ENCODE measurements around the gene KRTAP4-1.
"Not testable (repeated sequence)": the region's sequence is repeated elsewhere in the genome, so short reads cannot be mapped to it uniquely, and the experiment has no call there.

The KRTAP4-1 gene

DNA sequence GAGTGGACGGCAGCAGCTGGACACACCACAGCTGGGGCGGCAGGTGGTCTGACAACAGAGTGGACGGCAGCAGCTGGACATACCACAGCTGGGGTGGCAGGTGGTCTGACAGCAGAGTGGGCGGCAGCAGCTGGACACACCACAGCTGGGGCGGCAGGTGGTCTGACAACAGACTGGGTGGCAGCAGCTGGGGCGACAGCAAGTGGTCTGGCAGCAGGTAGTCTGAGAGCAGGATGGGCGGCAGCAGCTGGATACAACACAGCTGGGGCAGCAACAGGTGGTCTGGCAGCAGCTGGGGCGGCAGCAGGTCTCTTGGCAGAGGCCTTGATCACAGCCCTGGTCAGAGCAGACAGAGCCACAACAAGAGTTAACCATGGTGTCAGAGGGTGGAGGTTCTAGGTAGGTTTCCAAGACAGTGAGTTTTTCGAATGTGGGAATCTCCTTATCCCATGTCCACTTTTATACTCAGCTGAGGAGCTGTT is at the start of gene KRTAP4-1:
TSS of gene KRTAP4-1 (minus strand) at position 432 of the 482 bp plus-strand sequence. CDS start at position 375, 57 bp downstream.
- no peak for DNase-seq

GRCh38 chr17:41232399-41233105 is 47.8 kb upstream of the KRTAP4-1 start, which contains the start of gene KRTAP9-3:
KRTAP9-3 (plus strand) TSS chr17:41232449; CDS start chr17:41232502, 53 bp downstream.
- not testable (repeated sequence) for DNase-seq

GRCh38 chr17:41231731-41232130 is 47.0 kb upstream of the KRTAP4-1 start:
- no peak for DNase-seq

GRCh38 chr17:41230094-41230493 is 45.4 kb upstream of the KRTAP4-1 start:
- no peak for DNase-seq

DNA sequence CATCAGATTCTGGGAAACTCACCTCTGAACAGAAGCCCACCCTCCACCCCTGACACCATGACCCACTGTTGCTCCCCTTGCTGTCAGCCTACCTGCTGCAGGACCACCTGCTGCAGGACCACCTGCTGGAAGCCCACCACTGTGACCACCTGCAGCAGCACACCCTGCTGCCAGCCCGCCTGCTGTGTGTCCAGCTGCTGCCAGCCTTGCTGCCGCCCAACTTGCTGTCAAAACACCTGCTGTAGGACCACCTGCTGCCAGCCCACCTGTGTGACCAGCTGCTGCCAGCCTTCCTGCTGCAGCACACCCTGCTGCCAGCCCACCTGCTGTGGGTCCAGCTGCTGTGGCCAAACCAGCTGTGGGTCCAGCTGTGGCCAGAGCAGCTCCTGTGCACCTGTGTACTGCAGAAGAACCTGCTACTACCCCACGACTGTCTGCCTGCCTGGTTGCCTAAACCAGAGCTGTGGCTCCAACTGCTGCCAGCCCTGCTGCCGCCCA is 41.9 kb upstream of the KRTAP4-1 start, which contains the start of gene KRTAP9-2:
TSS of gene KRTAP9-2 (plus strand) at position 51 of the 498 bp plus-strand sequence. CDS start at position 58, 7 bp downstream.
- not testable (repeated sequence) for DNase-seq

- no peak for DNase-seq
Measured at GRCh38 chr17:41226051-41226450, 41.3 kb upstream of the KRTAP4-1 start.

DNA sequence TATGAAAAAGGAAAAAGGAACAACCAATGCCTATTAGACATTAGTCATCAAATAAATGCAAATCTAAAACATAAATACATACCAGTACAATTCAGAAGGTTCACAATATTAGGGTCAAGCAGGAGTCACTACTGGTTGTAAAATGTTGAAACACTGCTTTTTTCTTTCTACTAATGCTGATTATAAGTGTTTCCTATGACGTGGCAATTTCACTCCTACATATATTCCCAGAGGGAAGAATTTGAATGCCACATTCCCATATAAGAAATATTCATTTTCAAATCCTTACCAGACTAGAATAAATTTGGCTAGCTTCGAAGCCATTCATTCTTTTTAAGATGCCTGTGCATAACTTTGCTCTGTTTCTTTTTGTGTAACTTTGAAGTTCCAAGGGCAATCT is 39.1 kb upstream of the KRTAP4-1 start:
- DNase-seq: no peak

- no peak for DNase-seq
Measured at GRCh38 chr17:41215681-41216080, 31.0 kb upstream of the KRTAP4-1 start.

GRCh38 chr17:41212524-41213169 is 27.9 kb upstream of the KRTAP4-1 start:
- no peak for DNase-seq

DNA sequence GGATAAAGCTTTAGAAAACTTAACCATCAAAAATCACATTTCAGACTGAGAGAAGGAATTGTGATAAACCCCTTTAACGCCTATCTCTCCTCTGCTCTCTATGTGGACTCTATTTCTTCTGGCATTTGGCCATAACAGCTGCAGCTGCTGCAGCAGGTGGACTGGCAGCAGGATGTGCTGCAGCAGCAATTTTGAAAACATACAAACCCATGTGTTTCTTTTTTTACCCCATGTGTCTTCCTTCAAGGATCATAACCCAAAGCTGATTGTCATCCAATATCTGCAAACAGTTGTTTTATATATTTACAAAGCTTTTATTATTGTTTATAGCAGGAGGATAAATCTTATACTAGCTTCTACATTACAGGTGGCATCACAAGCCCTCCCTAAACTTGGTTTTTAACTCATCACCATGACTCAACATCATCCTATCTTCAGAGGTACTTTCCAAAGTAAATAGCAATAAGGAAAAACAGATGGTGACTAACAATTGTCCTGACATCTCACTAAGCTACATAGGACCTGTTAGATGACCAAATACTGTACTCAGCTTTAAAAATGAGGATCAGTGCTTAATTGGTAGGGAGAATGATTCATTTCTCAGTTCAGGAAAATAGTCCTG is 27.2 kb upstream of the KRTAP4-1 start:
- DNase-seq: no peak

GRCh38 chr17:41199421-41200078 is 14.8 kb upstream of the KRTAP4-1 start:
- DNase-seq: no peak

DNA sequence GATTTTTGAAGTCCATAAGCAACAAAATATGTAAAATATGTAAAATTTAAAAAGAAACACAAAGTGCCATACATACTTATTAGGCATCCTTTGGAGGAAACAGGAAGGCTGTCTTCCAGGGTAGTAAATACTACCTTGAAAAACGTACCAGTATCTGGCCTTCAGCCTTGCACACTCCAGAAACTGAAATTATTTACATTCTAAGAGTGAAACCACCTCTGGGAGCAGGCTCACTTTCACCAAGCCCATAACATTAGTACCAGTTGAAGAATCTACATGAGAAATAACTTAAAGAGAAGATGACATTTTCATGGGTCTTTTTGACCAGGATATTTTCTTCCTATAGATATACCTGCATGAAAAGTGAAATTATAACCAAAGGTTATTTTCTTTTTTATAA is 11.4 kb upstream of the KRTAP4-1 start:
- DNase-seq: no peak

GRCh38 chr17:41190328-41190727 is 5.6 kb upstream of the KRTAP4-1 start:
- no peak for DNase-seq

DNA sequence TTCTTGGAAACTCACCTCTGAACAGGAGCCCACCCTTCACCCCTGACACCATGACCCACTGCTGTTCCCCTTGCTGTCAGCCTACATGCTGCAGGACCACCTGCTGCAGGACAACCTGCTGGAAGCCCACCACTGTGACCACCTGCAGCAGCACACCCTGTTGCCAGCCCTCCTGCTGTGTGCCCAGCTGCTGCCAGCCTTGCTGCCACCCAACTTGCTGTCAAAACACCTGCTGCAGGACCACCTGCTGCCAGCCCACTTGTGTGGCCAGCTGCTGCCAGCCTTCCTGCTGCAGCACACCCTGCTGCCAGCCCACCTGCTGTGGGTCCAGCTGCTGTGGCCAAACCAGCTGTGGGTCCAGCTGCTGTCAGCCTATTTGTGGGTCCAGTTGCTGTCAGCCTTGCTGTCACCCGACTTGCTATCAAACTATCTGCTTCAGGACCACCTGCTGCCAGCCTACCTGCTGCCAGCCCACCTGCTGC is 5.2 kb upstream of the KRTAP4-1 start, which contains the start of gene KRTAP9-1:
TSS of gene KRTAP9-1 (plus strand) at position 51 of the 482 bp plus-strand sequence. CDS start at position 51, 0 bp downstream.
- not testable (repeated sequence) for DNase-seq

DNA sequence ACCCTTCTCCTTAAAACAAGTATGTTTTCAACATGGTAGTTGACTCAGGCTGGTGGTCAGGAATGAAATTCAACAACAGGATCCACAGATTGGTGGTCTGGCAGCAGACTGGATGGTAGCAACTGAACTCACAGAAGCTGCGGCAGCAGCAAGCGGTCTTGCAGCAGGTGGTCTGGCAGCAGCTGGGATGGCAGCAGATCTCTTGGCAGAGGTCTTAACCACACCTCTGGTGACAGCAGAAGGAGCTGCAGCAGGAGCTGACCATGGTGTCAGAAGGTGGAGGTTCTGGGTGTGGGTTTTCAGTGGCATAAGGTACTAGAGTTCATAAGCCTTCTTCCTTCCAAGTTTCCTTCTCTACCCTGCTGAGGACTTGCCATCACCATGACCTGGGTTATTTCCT is 2.2 kb upstream of the KRTAP4-1 start:
- DNase-seq: no peak

GRCh38 chr17:41185001-41185400 is 290 bp upstream of the KRTAP4-1 start:
- DNase-seq: no peak

- no peak for DNase-seq
Measured at GRCh38 chr17:41178843-41179616, 5.7 kb downstream of the KRTAP4-1 start.

- no peak for DNase-seq
Measured at GRCh38 chr17:41178341-41178740, 6.4 kb downstream of the KRTAP4-1 start.

- no peak for DNase-seq
Measured at GRCh38 chr17:41177727-41178271, 6.9 kb downstream of the KRTAP4-1 start, which contains the start of gene KRTAP4-2. KRTAP4-2 (minus strand) TSS chr17:41178221; CDS start chr17:41178164, 57 bp downstream.

GRCh38 chr17:41176744-41177387 is 7.8 kb downstream of the KRTAP4-1 start:
- DNase-seq: no peak

DNA sequence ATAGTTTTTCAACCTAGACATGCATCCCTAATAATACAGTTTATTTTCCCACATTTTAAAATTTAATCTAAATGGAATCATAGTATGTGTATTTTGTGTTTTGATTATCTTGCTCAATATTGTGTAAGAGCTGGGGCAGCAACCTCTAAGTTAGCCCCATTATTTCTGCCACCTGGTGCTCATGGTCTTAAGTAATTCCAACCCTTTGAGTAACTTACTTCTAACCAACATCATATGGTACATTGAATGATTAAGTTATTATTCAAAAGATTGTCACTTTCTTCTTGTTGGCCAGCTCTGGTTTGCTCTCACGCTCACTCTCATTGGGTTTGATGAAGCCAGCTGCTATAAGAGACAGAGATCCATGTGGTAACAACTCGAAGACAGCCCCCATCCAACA is 12.8 kb downstream of the KRTAP4-1 start:
- no peak for DNase-seq
